ENCODE results near the gene TGFBR3L. TPM values are rescaled to one million over a fixed set of nuclear protein-coding genes. Genes with fewer than 3 reads are reported as not detected.
"Not testable (repeated sequence)": the region's sequence is repeated elsewhere in the genome, so short reads cannot be mapped to it uniquely, and the experiment has no call there.

TGFBR3L gene
- total RNA-seq, 1 donor from 2014 or later, result 0.52 TPM

DNA sequence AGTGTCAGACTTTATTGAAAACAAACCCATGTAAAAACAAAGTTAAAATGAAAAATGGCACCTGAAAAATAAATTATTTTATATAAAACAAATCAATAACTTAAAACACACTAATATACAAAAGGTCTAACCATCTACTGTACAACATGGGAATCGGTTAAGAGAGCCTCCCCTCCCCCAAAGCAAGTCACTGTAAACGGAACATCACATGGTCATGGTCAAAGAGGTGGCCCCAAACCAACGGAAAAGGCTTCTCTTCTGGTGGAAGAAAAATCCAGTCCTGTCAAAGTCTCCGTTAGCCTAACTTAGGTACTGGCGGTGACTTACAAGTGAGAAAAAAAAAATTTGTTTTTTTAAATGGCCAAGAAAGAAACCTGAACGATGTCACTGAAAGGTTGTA, 44.6 kb downstream of the TGFBR3L start:
- DNase-seq (ENCODE audit: low spot score), result no peak

DNA sequence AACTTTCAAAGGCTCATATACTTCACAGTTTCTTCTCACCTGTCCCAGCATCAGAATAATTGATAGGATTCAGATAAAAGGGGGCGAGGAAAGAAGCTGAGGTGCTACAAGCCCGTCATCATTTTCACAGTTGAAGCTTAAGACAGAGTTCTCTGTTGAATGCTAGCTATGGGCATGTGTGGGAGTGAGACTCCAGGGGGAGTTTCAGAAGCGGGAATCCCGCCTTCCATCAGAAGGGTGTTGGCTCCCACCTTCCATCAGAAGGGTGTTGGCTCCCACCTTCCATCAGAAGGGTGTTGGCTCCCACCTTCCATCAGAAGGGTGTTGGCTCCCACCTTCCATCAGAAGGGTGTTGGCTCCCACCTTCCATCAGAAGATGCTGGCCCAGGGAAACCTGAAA, 46.5 kb downstream of the TGFBR3L start:
- DNase-seq (ENCODE audit: low spot score), result not testable (repeated sequence)

DNA sequence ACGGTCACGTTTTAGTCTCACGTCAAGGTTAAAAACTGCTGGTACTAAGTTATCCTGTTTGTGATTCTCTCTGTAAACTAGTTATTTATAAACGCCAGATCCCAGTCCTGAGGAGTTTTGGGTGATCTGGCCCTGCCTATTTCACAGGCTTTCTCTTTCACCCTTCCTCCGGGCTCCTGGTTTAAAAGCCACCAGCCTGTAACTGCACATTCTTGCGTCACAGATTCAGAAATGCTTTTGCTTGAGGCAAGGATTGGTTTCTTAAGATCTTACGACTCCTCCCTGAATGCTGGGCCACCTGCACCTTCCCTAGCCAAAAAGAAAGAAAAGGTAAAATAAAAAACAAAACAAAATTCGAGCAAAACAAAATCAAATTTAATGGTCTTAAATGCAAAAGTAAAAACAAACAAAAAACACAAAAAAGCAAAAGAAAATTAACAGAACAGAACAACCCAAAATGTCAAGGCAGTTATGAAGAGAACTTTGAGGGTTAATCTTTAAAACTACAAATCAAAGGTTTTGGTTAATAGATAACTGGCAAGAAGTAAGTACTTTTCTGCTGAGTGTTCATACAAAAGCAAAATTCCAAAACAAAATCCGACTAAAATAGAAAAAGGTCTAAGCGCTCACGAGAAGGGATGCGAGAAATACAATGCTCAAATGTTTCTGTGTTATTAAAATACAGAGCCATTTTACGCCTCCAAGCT, 47.4 kb downstream of the TGFBR3L start:
- DNase-seq (ENCODE audit: low spot score), result no peak

DNA sequence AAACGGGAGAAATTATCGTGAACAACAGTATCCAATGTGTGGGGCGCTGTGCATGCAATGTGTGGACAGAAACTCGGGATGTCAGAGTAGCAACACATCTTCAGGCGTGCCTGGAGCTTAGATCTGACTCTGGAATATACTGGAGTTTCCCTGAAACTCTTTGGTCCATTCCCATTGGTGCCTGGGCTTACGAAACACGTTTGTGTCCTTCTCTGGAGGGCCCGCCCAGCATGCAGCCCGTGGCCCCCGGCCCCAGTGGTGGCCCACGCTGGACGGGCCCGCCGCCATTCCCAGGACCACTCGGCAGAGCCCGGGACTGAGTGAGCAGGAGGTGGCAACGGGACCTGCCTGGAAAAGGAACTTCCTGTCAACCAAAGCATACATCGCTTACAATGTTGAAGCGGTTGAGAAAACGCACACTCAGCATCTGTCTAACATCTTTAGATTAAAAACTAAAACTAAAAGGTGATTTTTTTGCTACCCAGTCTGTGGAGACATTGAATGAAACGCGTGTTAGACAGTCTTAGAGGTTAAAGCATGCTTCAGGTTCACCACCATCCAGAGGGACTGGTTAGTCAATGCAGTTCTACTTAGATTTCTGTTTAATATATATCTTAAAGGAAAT, 48.1 kb downstream of the TGFBR3L start:
- no peak for DNase-seq (ENCODE audit: low spot score)

DNA sequence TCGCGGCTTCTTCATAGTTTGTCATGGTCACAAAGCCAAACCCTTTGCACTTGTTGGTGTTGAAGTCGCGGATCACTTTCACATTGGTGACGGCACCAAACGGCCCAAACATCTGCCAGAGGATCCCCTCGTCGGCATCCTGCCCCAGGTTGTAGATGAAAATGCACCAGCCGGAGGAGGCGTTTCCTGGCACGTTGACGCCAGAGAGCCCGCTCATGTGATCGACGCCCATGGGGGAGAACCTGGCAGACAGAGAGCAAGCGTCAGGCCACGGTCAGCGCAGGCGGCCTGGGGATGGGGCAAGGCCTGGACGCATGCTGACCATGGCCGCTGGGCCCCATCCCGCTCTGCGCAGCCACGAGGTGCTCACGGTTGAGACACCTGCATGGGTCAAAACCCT, 48.9 kb downstream of the TGFBR3L start:
- no peak for DNase-seq (ENCODE audit: low spot score)

DNA sequence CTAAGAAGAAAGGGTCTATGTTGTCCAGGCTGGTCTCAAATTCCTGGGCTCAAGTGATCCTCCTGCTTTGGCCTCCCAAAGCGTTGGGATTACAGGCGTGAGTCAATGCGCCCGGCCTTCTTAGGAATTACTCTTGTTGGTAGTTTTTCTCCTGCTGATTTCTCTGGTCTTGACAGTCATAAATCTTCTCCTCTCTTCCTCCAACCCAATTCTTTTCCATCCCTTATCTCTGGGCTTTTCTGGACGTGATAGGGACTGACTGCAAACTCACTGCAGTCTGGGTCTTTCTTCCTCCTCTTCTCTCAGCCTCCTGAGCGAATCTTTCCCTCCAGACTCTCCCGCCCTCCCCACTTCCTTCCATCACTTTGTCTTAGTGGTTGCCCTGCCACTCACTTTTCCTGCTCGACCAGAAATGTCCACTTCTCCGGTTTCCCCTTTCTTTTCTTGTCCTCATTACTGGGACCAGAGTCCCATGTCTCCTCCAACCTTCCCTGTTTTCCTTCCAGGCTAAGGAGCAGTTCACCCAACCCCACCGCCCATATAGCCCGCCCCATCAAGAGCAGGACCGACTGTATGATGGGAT, 50.7 kb downstream of the TGFBR3L start:
- no peak for DNase-seq (ENCODE audit: low spot score)

DNA sequence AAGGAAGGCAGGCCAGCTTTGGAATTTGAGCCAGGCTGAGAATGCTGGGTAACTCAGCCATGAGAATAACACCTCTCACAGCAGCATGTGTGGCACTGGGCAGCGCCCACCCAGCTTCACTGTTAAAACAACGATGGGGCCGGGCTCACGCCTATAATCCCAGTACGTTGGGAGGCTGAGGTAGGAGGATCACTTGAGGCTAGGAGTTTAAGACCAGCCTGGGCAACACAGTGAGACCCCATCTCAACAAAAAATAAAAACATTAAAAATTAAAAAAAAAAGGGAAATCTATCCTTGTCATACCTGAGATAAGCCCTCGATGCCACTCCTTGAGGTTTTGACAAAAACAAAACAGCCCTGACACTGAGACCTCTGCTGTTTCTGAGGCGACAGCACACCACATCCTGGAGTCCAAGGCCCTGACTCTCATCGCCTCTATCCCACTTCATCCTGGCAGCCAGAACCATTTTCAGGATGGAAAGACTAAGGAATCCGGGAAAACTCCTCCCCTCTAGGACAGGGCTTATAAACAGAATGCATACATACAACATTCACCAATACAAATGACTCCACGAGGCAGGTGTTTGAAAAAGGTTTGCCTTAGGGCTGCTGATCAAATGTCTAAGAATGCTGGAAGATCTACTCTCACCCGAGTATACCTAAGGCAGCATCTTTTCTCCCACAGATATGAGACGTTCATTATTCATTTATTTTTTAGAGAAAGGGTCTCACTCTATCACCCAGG, 51.5 kb downstream of the TGFBR3L start:
- no peak for DNase-seq (ENCODE audit: low spot score)

DNA sequence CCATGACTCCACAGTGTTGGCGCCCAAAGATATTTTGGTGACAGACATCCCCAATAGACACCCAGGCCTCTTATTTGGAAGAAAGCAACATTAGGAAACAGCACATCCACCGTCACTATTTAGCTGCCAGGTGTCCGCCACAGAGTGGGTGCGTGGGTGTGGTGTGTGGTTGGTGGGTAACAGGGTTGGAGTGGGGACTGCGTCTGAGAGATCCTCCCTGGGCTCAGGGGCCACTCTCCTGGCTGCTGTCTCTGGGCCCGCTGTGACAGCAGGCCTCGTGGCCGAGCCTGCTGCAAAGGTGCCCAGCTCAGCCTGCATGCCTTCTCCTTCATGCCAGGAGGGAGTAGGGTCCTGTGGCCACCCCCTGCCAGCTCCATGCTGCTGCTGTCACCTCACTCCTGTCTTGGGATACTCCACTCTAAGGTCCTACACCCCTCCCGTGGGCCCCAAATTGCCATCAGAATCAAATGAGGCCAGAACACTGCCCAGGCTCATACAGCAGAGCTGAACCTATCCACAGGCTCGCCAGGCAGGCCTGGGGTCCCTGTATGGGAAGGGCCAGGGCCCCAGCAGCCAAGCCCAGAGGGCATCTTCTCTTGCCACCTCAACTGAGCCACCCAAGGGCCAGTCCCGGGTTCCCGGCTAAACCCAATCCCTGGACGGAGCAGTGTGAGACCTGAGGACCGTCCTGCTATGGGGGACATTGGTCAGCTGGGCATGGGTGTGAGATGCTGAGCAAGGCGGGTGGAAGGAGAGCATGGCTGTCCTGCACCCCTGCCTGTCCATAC, 53.6 kb downstream of the TGFBR3L start:
- DNase-seq (ENCODE audit: low spot score), result no peak

Other genes with a start within 250 kb of the TGFBR3L start
- not detected for gene RETN, start 245.8 kb upstream of the TGFBR3L start, total RNA-seq
- gene MCEMP1, start 237.7 kb upstream of the TGFBR3L start, total RNA-seq, result 0.14 TPM
- gene TRAPPC5, start 234.0 kb upstream of the TGFBR3L start, total RNA-seq, result 115 TPM
- 0.86 TPM for gene FCER2, start 212.7 kb upstream of the TGFBR3L start, total RNA-seq
- 0.83 TPM for gene CLEC4G, start 182.7 kb upstream of the TGFBR3L start, total RNA-seq
- gene CD209, start 167.3 kb upstream of the TGFBR3L start, total RNA-seq, result 7.5 TPM
- not detected for gene CLEC4M, start 151.6 kb upstream of the TGFBR3L start, total RNA-seq
- gene EVI5L, start 84.6 kb upstream of the TGFBR3L start, total RNA-seq, result 23.4 TPM
- gene PRR36, start 40.4 kb upstream of the TGFBR3L start, total RNA-seq, result 1.6 TPM
- 4.1 TPM for gene LRRC8E, start 26.3 kb upstream of the TGFBR3L start, total RNA-seq
- gene MAP2K7, start 11.0 kb upstream of the TGFBR3L start, total RNA-seq, result 39.1 TPM
- gene SNAPC2, start 5.5 kb downstream of the TGFBR3L start, total RNA-seq, result 18.7 TPM
- gene CTXN1, start 11.3 kb downstream of the TGFBR3L start, total RNA-seq, result 5.9 TPM
- 46.2 TPM for gene TIMM44, start 28.8 kb downstream of the TGFBR3L start, total RNA-seq
- gene ELAVL1, start 90.8 kb downstream of the TGFBR3L start, total RNA-seq, result 68.9 TPM
- not detected for gene CCL25, start 137.9 kb downstream of the TGFBR3L start, total RNA-seq
- 0.09 TPM for gene FBN3, start 234.8 kb downstream of the TGFBR3L start, total RNA-seq